Muscle layer of colon (tissue), 2 donors: ENCODE measurements around the gene PRXL2A.
"Not testable (repeated sequence)": the region's sequence is repeated elsewhere in the genome, so short reads cannot be mapped to it uniquely, and the experiment has no call there.

Experiments used
- H3K27ac ChIP-seq: one replicate; pipeline ENCODE4 v1.7.0; 2013; ENCODE audit warnings: low read depth, mild to moderate bottlenecking, low read length, moderate library complexity
- H3K27me3 ChIP-seq, 2 donors: one replicate each; pipeline ENCODE4 v1.7.0; 2013; ENCODE audit warnings: low read length in 2 of 2, mild to moderate bottlenecking in 2 of 2; ENCODE audit not compliant: insufficient read depth in 2 of 2, control insufficient read depth in 1 of 2
- H3K36me3 ChIP-seq: one replicate; pipeline ENCODE4 v1.7.0; 2013; ENCODE audit warnings: mild to moderate bottlenecking, low read length; ENCODE audit not compliant: insufficient read depth
- H3K4me1 ChIP-seq: one replicate; pipeline ENCODE4 v1.7.0; 2013; ENCODE audit warnings: mild to moderate bottlenecking, low read length; ENCODE audit not compliant: insufficient read depth
- H3K4me3 ChIP-seq, 2 donors: one replicate each; pipeline ENCODE4 v1.7.0; 2013; ENCODE audit warnings: low read length in 2 of 2, low read depth in 1 of 2, mild to moderate bottlenecking in 1 of 2, moderate library complexity in 1 of 2
- H3K9ac ChIP-seq: one replicate; pipeline ENCODE4 v1.7.0; 2013; ENCODE audit warnings: low read length
- H3K9me3 ChIP-seq: one replicate; pipeline ENCODE4 v1.7.0; 2013; ENCODE audit warnings: mild to moderate bottlenecking, low read length
- donor health status: abdominal sarcoma.
- donor health status: Adenocarcinoma of cecum.

PRXL2A gene

DNA sequence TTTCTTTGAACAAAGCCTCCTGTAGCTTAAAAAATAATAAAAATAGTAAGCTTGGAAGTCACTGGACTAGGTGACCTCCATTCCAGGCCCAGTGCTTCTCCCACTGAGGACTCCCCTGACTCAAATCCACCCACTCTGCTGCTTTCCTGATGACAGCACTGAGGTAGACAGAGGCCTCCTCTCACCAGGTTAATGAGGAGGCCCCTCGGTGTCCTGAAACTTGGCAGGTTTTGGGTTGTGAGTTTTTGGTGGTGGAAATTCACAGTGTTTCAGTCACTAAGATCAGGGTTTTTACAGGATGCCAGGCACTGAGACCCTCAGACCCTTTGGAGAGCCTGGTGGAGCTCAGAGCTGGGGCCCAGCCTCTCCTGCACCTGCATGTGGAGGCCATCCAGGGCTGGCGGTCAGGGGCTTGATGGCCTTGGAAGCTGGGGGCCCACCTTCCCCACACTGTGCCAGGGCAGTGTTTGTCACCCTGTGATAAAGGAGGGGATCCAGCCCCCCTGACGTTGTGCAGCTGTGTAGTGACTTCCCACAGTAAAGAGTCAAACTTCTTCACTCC, 64.8 kb downstream of the PRXL2A start:
- H3K9ac ChIP-seq, result no peak overlapping the region
- peaks cover 11% of the 10 kb centered on the region for H3K36me3 ChIP-seq
- H3K27me3 ChIP-seq, result no peaks in the 10 kb centered on the region
- peaks cover 24% of the 10 kb centered on the region for H3K4me1 ChIP-seq
- no peaks in the 10 kb centered on the region for H3K9me3 ChIP-seq
- no peak overlapping the region for H3K27ac ChIP-seq
- H3K4me3 ChIP-seq, result no peak overlapping the region

DNA sequence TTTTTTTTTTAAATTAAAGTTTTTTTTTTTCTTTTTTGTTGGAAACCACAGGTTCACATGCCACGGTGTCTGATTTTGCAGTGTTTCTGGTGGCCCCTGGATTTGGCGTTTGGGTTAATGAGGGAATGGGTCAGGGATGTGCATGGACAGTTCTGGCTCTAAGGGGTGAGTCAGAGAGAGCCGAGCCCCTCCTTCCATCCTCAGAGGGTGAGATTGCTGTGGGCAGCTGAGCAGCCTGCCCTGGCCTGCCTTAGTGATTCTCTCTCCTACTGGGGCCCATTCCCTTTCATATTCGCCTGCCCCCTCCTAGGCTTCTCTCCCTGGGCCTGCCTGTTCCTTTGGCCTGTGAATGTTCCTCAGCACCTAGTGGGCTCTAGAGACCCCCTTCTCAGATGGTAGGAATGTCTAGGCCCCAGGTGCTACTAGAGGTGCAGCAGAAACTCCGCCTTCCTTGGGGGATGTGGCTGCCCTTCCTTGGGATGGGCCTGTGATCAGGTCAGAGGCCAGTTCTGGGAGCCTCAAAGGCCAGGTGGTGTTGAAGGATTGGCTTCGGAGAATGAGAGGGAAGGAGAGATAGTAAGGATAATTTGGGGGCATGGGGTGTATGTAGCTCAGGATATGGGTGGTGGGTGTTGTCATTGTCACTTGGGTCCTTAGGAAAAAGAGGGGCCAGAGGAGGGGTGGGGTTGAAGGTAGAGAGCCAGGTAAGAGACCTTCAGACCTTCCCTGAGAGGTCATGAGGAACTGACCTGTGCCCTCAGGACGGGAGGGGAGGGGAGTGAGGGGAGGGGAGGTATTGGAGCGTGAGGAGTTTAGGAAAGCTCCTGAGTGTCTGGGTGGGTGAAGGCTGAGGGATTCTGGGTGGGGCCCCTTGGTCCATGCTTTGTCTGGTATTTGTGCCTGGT, 65.6 kb downstream of the PRXL2A start:
- Histone ChIP-seq H3K9ac (no peak overlapping the region), H3K4me1 (peaks cover 22% of the 10 kb centered on the region), H3K36me3 (peaks cover 11% of the 10 kb centered on the region), H3K27me3 (no peaks in the 10 kb centered on the region), H3K4me3 (no peak overlapping the region), H3K9me3 (no peaks in the 10 kb centered on the region), H3K27ac (no peak overlapping the region)

GRCh38 chr10:80474597-80474910, 66.2 kb downstream of the PRXL2A start:
- no peak overlapping the region for H3K9ac ChIP-seq
- H3K27me3 ChIP-seq, result no peaks in the 10 kb centered on the region
- H3K9me3 ChIP-seq, result no peaks in the 10 kb centered on the region
- H3K4me3 ChIP-seq, result no peak overlapping the region
- H3K4me1 ChIP-seq, result peaks cover 22% of the 10 kb centered on the region
- peaks cover 11% of the 10 kb centered on the region for H3K36me3 ChIP-seq
- H3K27ac ChIP-seq, result no peak overlapping the region

GRCh38 chr10:80474941-80475340, 66.6 kb downstream of the PRXL2A start:
- H3K9ac ChIP-seq, result no peak overlapping the region
- no peak overlapping the region for H3K27ac ChIP-seq
- no peak overlapping the region for H3K4me3 ChIP-seq
- H3K36me3 ChIP-seq, result peaks cover 11% of the 10 kb centered on the region
- H3K27me3 ChIP-seq, result no peaks in the 10 kb centered on the region
- no peaks in the 10 kb centered on the region for H3K9me3 ChIP-seq
- H3K4me1 ChIP-seq, result peaks cover 22% of the 10 kb centered on the region

DNA sequence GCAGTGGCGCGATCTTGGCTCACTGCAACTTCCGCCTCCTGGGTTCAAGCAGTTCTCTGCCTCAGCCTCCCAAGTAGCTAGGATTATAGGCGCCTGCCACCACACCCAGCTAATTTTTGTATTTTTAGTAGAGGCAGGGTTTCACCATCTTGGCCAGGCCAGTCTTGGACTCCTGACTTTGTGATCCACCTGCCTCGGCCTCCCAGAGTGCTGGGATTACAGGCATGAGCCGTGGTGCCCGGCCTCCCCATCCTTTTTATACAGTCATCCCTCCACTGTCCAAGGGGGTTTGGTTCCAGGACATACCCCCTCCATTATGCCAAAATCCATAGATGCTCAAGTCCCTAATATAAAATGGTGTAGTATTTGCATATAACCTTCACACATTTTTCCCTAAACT, 67.3 kb downstream of the PRXL2A start:
- peaks cover 22% of the 10 kb centered on the region for H3K4me1 ChIP-seq
- H3K27ac ChIP-seq, H3K9me3 ChIP-seq, H3K4me3 ChIP-seq, H3K36me3 ChIP-seq, H3K9ac ChIP-seq, H3K27me3 ChIP-seq: not testable (repeated sequence)

- Histone ChIP-seq H3K9me3 (no peaks in the 10 kb centered on the region), H3K27ac (no peak overlapping the region), H3K27me3 (no peaks in the 10 kb centered on the region), H3K9ac (no peak overlapping the region), H3K4me1 (peaks cover 22% of the 10 kb centered on the region), H3K4me3 (no peak overlapping the region), H3K36me3 (peaks cover 7% of the 10 kb centered on the region)
Measured at GRCh38 chr10:80476685-80477084, 68.3 kb downstream of the PRXL2A start.

DNA sequence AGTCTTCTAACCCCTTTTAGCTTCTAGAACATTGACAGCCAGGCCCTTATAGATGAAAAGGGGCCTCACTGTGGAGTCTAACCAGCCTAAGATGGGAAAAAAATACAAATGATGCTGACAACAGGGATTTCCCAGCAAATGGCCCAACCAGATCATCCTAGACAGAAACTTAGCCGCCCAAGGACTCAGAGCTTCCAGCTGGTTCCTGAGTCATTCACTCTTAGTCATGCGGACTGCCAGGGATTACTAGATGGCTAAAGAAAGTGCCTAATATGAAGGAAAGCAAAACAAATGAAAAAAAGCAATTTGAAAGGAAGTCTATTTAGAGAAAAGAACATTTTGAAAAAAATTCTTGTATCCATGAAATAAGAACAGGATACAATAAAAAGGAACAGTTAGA, 69.5 kb downstream of the PRXL2A start:
- no peak overlapping the region for H3K27ac ChIP-seq
- no peaks in the 10 kb centered on the region for H3K9me3 ChIP-seq
- H3K9ac ChIP-seq, result no peak overlapping the region
- H3K4me1 ChIP-seq, result peaks cover 16% of the 10 kb centered on the region
- H3K36me3 ChIP-seq, result peaks cover 7% of the 10 kb centered on the region
- H3K4me3 ChIP-seq, result no peak overlapping the region
- no peaks in the 10 kb centered on the region for H3K27me3 ChIP-seq

- H3K27ac ChIP-seq, H3K36me3 ChIP-seq, H3K9me3 ChIP-seq, H3K9ac ChIP-seq, H3K4me3 ChIP-seq, H3K4me1 ChIP-seq, H3K27me3 ChIP-seq: not testable (repeated sequence)
Measured at GRCh38 chr10:80480373-80480772, 72.0 kb downstream of the PRXL2A start.

- H3K4me3 ChIP-seq, result no peak overlapping the region
- H3K27ac ChIP-seq, result no peak overlapping the region
- H3K4me1 ChIP-seq, result peaks cover 8% of the 10 kb centered on the region
- H3K9me3 ChIP-seq, result no peaks in the 10 kb centered on the region
- H3K9ac ChIP-seq, result no peak overlapping the region
- peaks cover 7% of the 10 kb centered on the region for H3K36me3 ChIP-seq
- H3K27me3 ChIP-seq, result no peaks in the 10 kb centered on the region
Measured at GRCh38 chr10:80480852-80481251, 72.5 kb downstream of the PRXL2A start.

- Histone ChIP-seq H3K4me3 (no peak overlapping the region), H3K27ac (no peak overlapping the region), H3K9ac (no peak overlapping the region), H3K36me3 (peaks cover under 1% of the 10 kb centered on the region), H3K9me3 (no peaks in the 10 kb centered on the region), H3K27me3 (no peaks in the 10 kb centered on the region), H3K4me1 (peaks cover 36% of the 10 kb centered on the region)
Measured at GRCh38 chr10:80484243-80484642, 75.9 kb downstream of the PRXL2A start.

GRCh38 chr10:80484676-80485075, 76.3 kb downstream of the PRXL2A start:
- Histone ChIP-seq H3K9ac (no peak overlapping the region), H3K27ac (no peak overlapping the region), H3K4me1 (peaks cover 36% of the 10 kb centered on the region), H3K4me3 (no peak overlapping the region), H3K36me3 (peaks cover 5% of the 10 kb centered on the region), H3K27me3 (no peaks in the 10 kb centered on the region), H3K9me3 (no peaks in the 10 kb centered on the region)
